ENCODE results near the gene NHS.
"Not testable (repeated sequence)": the region's sequence is repeated elsewhere in the genome, so short reads cannot be mapped to it uniquely, and the experiment has no call there.

The NHS gene

DNA sequence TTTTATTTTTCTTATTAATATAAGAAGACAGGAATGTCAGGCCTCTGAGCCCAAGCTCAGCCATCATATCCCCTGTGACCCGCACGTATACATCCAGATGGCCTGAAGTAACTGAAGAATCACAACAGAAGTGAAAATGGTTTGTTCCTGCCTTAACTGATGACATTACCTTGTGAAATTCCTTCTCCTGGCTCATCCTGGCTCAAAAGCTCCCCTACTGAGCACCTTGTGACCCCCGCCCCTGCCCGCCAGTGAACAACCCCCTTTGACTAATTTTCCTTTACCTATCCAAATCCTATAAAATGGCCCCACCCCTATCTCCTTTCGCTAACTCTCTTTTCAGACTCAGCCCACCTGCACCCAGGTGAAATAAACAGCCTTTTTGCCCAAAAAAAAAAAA lies 71.3 kb downstream of the NHS start:
- not testable (repeated sequence) for DNase-seq (ENCODE audit: low read depth in 2 of 3, low spot score in 1 of 3)

GRCh38 chrX:17448188-17448587 lies 73.2 kb downstream of the NHS start:
- no peak for DNase-seq (ENCODE audit: low read depth in 2 of 3, low spot score in 1 of 3)

DNA sequence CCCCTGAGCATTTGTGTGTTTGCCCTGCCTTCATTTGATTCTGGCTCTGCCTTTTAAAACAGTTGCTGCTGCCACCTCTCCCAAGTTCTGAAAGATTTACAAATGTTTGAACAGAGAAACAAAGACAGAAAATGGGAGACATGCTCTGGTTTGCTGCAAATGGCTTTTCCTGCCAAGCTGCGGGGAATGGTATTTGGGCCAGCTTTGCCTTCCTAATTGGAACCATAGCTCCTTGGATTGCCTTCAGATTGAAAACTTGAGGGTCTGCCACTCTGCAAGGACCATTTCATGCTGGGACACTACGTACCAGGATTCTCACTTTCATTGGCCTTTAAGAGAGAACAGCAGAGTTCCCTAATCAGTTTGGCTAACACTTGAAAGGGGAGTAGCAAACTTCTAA lies 74.9 kb downstream of the NHS start:
- DNase-seq (ENCODE audit: low read depth in 2 of 3, low spot score in 1 of 3) = no peak

- no peak for DNase-seq (ENCODE audit: low read depth in 2 of 3, low spot score in 1 of 3)
These were observed 78.8 kb downstream of the NHS start for GRCh38 chrX:17453788-17454187.

- DNase-seq (ENCODE audit: low read depth in 2 of 3, low spot score in 1 of 3) = no peak
These were observed 81.5 kb downstream of the NHS start for GRCh38 chrX:17456526-17456925.

DNA sequence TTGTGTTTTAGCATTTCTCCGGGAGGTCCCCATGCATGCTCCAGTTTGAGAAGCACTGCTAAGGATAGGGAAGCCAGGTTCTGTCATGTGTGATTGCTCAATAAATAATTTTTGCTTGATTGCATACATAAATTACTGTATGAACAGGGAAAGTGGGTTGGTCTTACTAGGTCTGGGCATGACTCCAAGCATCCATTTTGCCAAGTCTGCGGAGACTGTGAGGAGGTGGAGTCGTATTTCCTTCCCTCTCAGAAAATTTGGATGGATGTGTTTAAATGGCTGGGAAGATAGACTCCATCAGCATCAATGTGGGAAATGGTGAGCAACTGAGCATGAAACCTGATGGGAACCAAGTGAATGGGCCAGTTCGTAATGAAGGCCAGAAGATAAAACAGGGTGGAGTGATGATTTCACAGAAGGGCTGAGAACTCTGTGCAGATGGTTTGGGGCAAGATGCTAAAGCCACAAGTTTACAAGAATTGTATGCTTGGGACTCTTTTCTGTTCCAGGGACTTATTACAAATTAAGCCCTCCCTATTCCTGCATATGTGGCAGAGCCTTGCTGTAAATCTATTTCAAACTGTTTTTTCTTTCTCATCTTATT lies 84.1 kb downstream of the NHS start:
- no peak for DNase-seq (ENCODE audit: low read depth in 2 of 3, low spot score in 1 of 3)

GRCh38 chrX:17459661-17460060 lies 84.7 kb downstream of the NHS start:
- DNase-seq (ENCODE audit: low read depth in 2 of 3, low spot score in 1 of 3) = no peak

- DNase-seq (ENCODE audit: low read depth in 2 of 3, low spot score in 1 of 3) = no peak
These were observed 87.9 kb downstream of the NHS start for GRCh38 chrX:17462881-17463280.

DNA sequence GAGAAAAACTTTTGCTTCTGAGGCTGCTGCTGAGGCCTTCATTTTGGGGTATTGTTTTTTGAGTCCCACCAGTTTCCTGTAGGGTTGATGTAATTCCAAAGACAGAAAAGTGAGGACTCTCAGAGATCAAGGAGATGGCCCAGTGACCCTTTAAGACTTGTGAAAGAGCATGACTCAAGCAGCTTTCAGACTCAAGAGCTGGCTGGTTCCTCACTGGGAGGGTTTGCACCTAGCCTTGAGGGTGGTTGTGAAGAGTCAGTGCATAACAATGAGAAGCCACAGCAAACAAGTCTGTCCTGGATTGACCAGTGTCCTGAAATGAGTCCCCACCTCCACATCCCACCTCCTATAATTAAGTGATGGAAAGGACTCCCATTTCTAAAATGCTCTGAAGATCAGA lies 89.2 kb downstream of the NHS start:
- DNase-seq (ENCODE audit: low read depth in 2 of 3, low spot score in 1 of 3) = no peak

- DNase-seq (ENCODE audit: low read depth in 2 of 3, low spot score in 1 of 3) = no peak
These were observed 90.2 kb downstream of the NHS start for GRCh38 chrX:17465201-17465600.

- DNase-seq (ENCODE audit: low read depth in 2 of 3, low spot score in 1 of 3) = no peak
These were observed 90.8 kb downstream of the NHS start for GRCh38 chrX:17465802-17466201.

GRCh38 chrX:17470136-17470535 lies 95.1 kb downstream of the NHS start:
- no peak for DNase-seq (ENCODE audit: low read depth in 2 of 3, low spot score in 1 of 3)

DNA sequence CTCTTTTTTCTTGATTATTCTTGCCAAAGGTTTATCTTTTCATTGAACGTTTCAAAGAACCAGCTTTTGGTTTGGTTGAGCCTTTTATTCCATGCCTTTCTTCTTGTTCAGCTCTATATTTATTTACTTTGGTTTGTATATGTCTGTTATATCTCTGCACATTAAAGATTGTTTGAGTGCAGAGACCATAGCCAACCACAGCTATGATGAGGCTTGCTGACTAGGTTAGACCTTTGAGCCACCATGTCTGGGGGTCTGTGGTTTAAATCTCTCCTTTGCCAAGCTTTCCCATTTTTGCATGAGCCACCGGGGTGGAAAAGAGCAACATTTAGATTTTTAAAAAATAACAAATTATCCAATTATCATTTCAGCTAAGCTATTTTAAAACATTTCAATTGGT lies 96.1 kb downstream of the NHS start:
- no peak for DNase-seq (ENCODE audit: low read depth in 2 of 3, low spot score in 1 of 3)

DNA sequence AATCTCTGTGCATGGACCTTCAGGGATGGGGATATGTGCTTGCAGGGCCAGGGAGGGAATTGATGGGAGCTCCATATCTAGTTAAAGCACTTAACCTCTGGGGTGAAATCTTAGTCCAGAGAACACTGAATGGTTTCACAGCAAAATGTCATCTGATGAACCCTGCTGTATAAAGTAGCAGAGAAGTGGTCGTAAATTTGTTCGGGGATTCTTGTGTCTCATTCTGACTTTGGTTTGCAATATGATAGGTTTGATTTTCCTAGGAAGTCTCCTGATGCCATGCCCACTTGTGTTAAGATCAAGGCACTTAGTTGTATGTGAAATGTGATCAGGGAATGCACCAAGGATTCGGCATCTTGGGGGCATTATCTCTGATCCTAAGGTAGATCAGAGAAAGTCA lies 96.9 kb downstream of the NHS start:
- no peak for DNase-seq (ENCODE audit: low read depth in 2 of 3, low spot score in 1 of 3)

DNA sequence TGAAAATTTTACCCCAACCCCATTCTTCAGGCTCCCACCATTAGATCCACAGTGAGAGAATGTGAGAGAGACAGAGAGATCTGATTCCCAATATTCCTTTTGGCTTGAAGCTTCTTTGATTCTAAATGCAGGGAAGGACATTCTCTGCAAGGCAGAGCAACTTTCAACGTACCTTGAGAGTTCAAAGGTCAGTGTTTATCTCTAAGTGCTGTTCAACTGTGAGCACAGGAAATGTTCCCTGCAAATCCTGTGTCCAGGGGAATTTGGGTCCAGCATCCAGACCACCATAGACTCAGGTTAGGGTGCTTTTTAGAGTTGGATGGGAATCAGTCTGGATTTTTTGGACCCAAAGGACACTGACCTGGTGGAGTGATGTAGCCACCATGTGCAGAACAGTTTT lies 97.4 kb downstream of the NHS start:
- no peak for DNase-seq (ENCODE audit: low read depth in 2 of 3, low spot score in 1 of 3)

GRCh38 chrX:17473021-17473420 lies 98.0 kb downstream of the NHS start:
- no peak for DNase-seq (ENCODE audit: low read depth in 2 of 3, low spot score in 1 of 3)

DNA sequence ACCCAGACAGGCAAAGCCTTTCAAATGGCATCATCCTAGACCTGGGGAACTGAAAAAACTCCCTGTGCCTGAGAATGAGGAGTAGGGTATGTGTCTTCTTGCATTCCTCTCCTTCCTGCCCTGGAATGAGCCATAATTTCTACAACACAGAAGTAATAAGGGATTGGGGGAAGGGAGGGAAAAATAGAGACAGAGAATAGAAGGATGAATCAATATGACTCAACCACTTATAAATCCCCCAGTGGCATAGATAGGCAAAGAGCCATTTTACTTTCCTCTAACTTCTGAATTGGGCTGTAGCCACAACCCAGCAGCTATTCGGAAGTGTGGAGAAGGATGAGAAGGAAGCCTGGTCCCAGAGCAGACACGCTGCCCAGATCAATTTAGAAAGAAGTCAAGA lies 99.9 kb downstream of the NHS start:
- no peak for DNase-seq (ENCODE audit: low read depth in 2 of 3, low spot score in 1 of 3)

DNA sequence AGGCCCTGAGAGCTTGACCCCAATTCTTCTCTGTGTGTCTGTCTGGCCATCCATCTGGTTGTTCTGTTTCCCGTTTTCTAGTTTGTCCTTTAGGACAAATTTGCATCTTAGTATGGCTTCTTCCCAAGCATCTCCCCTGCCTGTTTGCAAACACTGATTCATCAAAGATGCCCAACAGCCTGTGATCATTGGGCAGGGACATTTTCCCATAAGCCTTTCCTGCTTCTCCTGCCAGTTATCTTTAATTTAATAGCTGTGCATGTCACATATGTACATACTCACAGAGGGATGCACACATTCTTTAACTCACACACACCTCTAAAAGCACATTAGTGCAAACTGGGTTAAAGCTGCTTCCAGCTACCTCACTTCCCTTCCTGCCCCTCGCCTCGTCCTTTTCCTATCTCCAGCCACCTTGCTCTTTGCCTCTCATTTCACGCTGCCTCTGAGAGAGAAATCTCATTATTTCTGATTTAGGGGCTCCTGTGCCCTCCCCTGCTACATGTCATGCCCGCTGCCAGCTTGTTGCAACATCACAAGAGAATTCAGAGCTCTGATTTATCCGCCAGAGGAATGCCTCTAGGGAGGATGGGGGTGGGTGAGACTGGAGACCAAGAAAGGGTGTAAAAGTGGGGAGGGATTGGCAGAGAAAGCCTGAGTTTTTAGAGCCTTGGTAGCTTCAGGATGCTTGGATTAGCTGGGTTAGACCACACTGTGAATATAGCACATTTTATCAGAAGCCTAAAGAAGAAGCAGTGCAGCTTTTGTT lies 100.6 kb downstream of the NHS start:
- no peak for DNase-seq (ENCODE audit: low read depth in 2 of 3, low spot score in 1 of 3)

DNA sequence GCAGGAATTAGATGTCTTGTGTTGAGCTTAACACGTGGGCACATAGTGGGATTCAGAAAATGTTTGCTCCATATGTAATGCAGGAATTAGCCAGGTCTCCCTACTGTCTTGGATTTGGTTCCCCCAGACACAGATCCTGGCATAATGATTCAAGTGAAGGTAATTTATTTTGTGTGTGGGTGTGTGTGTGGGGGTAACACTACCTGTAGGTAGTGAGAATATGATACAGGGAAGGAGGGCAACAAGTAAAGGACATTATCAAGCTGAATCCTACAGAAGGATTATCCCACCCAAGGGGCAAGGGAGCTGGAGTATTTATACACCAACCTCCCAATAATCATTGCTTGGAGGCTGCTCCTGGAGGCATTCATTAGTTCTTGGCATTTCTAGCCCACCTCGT lies 101.4 kb downstream of the NHS start:
- DNase-seq (ENCODE audit: low read depth in 2 of 3, low spot score in 1 of 3) = no peak

GRCh38 chrX:17481086-17481485 lies 106.1 kb downstream of the NHS start:
- DNase-seq (ENCODE audit: low read depth in 2 of 3, low spot score in 1 of 3) = no peak

- no peak for DNase-seq (ENCODE audit: low read depth in 2 of 3, low spot score in 1 of 3)
These were observed 109.6 kb downstream of the NHS start for GRCh38 chrX:17484592-17484991.

DNA sequence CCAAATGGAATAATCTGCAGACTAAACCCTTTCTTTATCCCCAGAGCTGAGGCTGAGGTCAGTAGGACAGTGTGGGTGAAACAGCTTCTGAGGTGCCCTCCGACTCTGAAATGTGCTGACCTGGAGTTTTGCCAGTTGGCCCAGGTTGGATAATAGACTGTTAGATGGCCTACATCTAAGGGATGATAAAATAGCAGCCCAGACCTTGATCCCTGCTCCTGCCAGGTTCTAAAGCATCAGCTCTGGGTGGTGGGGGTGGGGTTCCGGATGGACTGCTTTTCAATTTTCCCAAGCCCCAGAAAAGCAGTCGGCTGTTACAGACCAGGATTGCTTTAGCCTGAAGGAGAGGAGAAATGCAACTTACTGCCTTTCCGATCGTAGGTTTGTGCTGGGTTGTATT lies 110.4 kb downstream of the NHS start:
- no peak for DNase-seq (ENCODE audit: low read depth in 2 of 3, low spot score in 1 of 3)

DNA sequence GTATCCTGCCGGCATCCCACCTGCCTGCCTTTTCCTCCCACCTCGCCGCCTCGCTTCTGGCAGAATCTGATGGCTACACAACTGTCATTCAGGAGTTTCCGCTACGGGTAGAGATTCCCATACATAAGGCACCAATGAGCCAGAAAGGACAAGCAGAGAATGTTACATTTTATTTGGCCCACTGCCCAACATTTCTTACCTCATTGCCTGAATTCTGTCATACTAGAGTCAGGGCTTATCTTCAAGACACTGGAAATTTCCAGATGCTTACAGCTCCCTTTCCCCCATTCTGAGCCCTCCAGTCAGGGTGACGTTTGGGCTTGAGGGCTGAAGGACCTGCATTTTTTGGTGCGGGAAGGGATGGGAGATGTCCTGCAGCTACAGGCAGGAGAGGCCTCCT lies 113.0 kb downstream of the NHS start:
- DNase-seq (ENCODE audit: low read depth in 2 of 3, low spot score in 1 of 3) = no peak

Measured in stimulated activated CD4-positive, alpha-beta T cell treated with anti-CD3 and anti-CD28 coated beads, Interleukin-12 subunit alpha, Interleukin-12 subunit beta, amount 100 ng/mL, for 48 hours (primary cell).